GM12875 (cell line): Measurements from ENCODE around the gene SLC7A11.

Source experiments
- H3K4me3 ChIP-seq: one replicate; pipeline ENCODE4 v1.5.1; 2011; ENCODE audit warnings: low read depth, low read length, control low read depth
- CTCF ChIP-seq: IDR thresholded peaks from 2 replicates; pipeline ENCODE4 v1.5.1; 2011; ENCODE audit warnings: low read depth, mild to moderate bottlenecking, control low read depth, inconsistent platforms, low read length, moderate library complexity, borderline replicate concordance; ENCODE audit not compliant: insufficient read depth

Gene SLC7A11

GRCh38 chr4:138269175-138269574 is 27.0 kb upstream of the SLC7A11 start:
- TF ChIP-seq CTCF = no peak
- H3K4me3 ChIP-seq = no peak overlapping the region

- no peak for TF ChIP-seq CTCF
- no peak overlapping the region for H3K4me3 ChIP-seq
Measured at GRCh38 chr4:138267835-138268234, 25.7 kb upstream of the SLC7A11 start.

DNA sequence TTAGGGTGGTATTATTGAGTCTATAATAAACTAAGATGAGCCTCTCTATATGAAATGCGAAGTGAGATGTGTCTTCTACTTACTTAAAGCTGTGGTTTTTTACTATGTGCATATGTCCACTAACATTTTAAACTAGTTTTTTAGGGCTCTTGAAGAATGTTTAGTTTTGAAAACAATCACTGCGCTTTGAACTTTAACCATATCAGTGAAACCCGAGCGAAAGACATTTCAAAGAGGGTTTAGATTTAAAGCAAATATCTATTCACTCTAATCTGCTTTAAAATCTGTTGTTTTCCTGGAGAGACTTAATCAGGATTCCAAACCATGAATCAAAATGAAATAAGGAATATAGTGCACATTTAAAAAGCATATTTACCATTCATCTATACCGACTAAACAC is 24.8 kb upstream of the SLC7A11 start:
- TF ChIP-seq CTCF = no peak

GRCh38 chr4:138263247-138263816 is 21.2 kb upstream of the SLC7A11 start:
- TF ChIP-seq CTCF = no peak

More for the DNA sequence above, 24.8 kb upstream of the SLC7A11 start:
- no peak overlapping the region for H3K4me3 ChIP-seq

GRCh38 chr4:138262469-138262868 is 20.3 kb upstream of the SLC7A11 start:
- TF ChIP-seq CTCF = no peak
- H3K4me3 ChIP-seq = no peak overlapping the region

More at GRCh38 chr4:138263247-138263816, 21.2 kb upstream of the SLC7A11 start:
- H3K4me3 ChIP-seq = no peak overlapping the region

DNA sequence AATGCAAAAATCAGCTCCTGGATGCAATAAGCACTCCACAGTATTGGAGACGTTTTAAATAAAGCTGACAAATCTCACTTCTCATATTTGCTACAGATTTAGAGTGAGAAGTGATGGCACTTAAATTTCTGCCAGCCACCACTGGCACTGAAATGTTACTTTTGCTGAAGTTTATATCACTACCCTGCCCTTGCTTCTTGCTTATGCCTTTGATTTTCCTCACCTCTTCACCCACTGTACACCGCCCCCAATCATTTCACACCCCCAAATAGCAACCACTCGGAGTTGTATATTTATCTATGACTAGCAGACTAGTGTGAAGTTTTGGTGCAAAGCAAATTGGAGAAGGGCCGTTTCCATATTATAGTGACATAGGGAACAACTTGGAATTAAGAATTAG is 19.9 kb upstream of the SLC7A11 start:
- no peak overlapping the region for H3K4me3 ChIP-seq
- TF ChIP-seq CTCF = no peak

GRCh38 chr4:138259824-138260223 is 17.7 kb upstream of the SLC7A11 start:
- no peak overlapping the region for H3K4me3 ChIP-seq
- TF ChIP-seq CTCF = no peak
